ENCODE measurements around the gene S100Z.

DNA sequence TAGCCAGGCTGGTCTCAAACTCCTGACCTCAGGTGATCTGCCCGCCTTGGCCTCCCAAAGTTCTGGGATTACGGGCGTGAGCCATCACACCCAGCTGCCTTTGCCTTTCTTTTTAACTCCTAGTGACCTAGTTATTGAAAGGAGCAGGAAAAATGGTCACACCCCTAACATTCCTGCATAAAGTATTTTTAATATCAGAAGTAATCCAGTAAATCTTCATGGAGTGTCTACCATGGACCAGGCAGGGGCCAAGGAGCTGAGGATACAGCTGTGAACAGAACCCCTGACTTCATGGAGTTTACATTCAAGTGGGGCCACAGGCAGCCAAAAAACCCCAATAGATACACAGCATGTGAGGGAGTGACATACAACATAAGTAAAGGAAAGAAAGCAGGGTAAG, 49.2 kb upstream of the S100Z start:
- TF ChIP-seq POLR2A (IDR thresholded peaks at IDR 0.05; ENCODE audit: low read length): no peak
- no peak for TF ChIP-seq BCL3 (IDR thresholded peaks at IDR 0.05)
- TF ChIP-seq EP300 (IDR thresholded peaks at IDR 0.05): no peak

Measured in A549 (cell line).